ENCODE results near the gene LAMA2.

Gene LAMA2

DNA sequence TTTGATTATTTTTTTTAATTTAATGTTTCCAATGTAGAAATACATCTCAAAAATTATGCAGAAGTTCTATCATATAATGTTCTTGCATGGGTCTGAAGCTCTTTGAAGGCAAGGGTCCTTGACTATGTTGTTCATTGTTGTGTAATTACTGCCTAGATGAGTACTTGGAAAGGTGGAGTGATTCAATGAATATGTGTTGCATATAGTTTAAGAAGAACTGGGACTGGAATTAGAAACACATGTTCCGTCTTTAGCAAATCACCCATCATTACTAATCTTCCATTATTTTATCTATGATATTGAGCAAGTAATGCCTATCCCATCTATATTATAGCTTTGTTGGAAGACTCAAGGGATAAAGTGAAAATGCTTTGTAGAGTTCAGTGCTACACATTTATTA, 147.3 kb downstream of the LAMA2 start:
- H4K8ac ChIP-seq (ENCODE audit: low read length), result no peak overlapping the region
- no peak overlapping the region for H4K91ac ChIP-seq (ENCODE audit: low read length)
- no peak overlapping the region for H2BK5ac ChIP-seq (ENCODE audit: low read depth, low read length, poor library complexity, severe bottlenecking)
- no peak overlapping the region for H2AK5ac ChIP-seq (ENCODE audit: low read length, severe bottlenecking)
- peak overlapping the region; percentile 11 for H3K9ac ChIP-seq (ENCODE audit: low read length)
- no peak overlapping the region for H3K4me2 ChIP-seq (ENCODE audit: low read length, poor library complexity, severe bottlenecking)
- no CpG with 5 or more reads among the region's 1 CpG for WGBS
- no peak overlapping the region for H3K18ac ChIP-seq (ENCODE audit: low read depth in 1 of 2, low read length in 2 of 2)
- no peaks in the 10 kb centered on the region for H3K9me3 ChIP-seq (ENCODE audit: control insufficient read depth, low read length)
- no peak overlapping the region for H3K27ac ChIP-seq (ENCODE audit: low read length, poor library complexity, severe bottlenecking)
- no peaks in the 10 kb centered on the region for H3K27me3 ChIP-seq (ENCODE audit: control insufficient read depth in 1 of 2, insufficient read depth in 1 of 2, low read length in 2 of 2)
- no peak overlapping the region for H3K14ac ChIP-seq (ENCODE audit: low read length in 2 of 2)
- H3K79me1 ChIP-seq (replicated peaks; ENCODE audit: low read length, poor library complexity, severe bottlenecking), result no peaks in the 10 kb centered on the region
- no peak overlapping the region for H2BK12ac ChIP-seq (ENCODE audit: low read length in 2 of 2)
- no peak overlapping the region for H3K4ac ChIP-seq (ENCODE audit: low read depth in 1 of 2, low read length in 2 of 2)
- no peak overlapping the region for H3K4me3 ChIP-seq (ENCODE audit: insufficient read depth in 1 of 2, low read depth in 1 of 2, low read length in 2 of 2)
- no peak overlapping the region for H2AFZ ChIP-seq (ENCODE audit: low read depth, low read length)
- H3K4me1 ChIP-seq (ENCODE audit: control insufficient read depth, insufficient read depth, low read depth, low read length), result no peaks in the 10 kb centered on the region
- H2BK120ac ChIP-seq (ENCODE audit: low read depth, low read length), result no peak overlapping the region
- no peaks in the 10 kb centered on the region for H3K36me3 ChIP-seq (ENCODE audit: control insufficient read depth in 1 of 2, insufficient read depth in 2 of 2, low read depth in 1 of 2, low read length in 2 of 2)
- no peak overlapping the region for H3K23ac ChIP-seq (ENCODE audit: low read length in 2 of 2)
- peak; percentile 21 for DNase-seq
- no peak overlapping the region for H2BK15ac ChIP-seq (ENCODE audit: low read depth, poor library complexity, severe bottlenecking)

DNA sequence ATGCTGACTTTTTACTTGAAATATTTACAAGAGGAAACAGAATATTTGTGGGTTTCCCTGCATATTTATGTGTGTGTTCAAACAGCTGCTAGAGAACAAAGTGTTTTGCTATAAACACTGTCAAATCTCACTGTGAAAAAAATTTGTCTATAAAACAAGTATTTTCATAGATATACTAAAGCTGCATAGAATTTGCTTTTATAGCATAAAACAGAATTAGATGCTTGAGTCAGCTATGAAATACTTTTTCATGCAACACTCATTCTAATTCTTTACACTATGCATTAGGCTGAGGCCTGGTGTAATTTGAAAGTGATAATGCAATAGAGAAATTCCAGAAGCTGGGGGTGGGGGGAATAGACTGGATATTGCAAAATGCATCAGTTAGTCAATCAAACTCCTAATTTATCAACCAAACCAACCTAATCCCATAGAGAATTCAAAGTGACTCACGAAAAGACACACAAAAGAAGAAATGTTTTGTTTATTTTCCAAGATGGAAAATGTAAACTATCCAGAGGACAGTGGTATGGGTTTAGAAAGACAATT, 148.2 kb downstream of the LAMA2 start:
- no peak overlapping the region for H3K27ac ChIP-seq (ENCODE audit: low read length, poor library complexity, severe bottlenecking)
- H2BK5ac ChIP-seq (ENCODE audit: low read depth, low read length, poor library complexity, severe bottlenecking), result no peak overlapping the region
- no peak overlapping the region for H2BK15ac ChIP-seq (ENCODE audit: low read depth, poor library complexity, severe bottlenecking)
- H2BK120ac ChIP-seq (ENCODE audit: low read depth, low read length), result no peak overlapping the region
- no CpG with 5 or more reads among the region's 1 CpG for WGBS
- H2AK5ac ChIP-seq (ENCODE audit: low read length, severe bottlenecking), result no peak overlapping the region
- H3K14ac ChIP-seq (ENCODE audit: low read length in 2 of 2), result no peak overlapping the region
- H3K4me2 ChIP-seq (ENCODE audit: low read length, poor library complexity, severe bottlenecking), result no peak overlapping the region
- no peak overlapping the region for H3K18ac ChIP-seq (ENCODE audit: low read depth in 1 of 2, low read length in 2 of 2)
- no peaks in the 10 kb centered on the region for H3K4me1 ChIP-seq (ENCODE audit: control insufficient read depth, insufficient read depth, low read depth, low read length)
- H3K4ac ChIP-seq (ENCODE audit: low read depth in 1 of 2, low read length in 2 of 2), result no peak overlapping the region
- no peak overlapping the region for H4K8ac ChIP-seq (ENCODE audit: low read length)
- no peaks in the 10 kb centered on the region for H3K79me1 ChIP-seq (replicated peaks; ENCODE audit: low read length, poor library complexity, severe bottlenecking)
- no peaks in the 10 kb centered on the region for H3K9me3 ChIP-seq (ENCODE audit: control insufficient read depth, low read length)
- peak; percentile 70 for DNase-seq
- no peaks in the 10 kb centered on the region for H3K27me3 ChIP-seq (ENCODE audit: control insufficient read depth in 1 of 2, insufficient read depth in 1 of 2, low read length in 2 of 2)
- no peak overlapping the region for H3K23ac ChIP-seq (ENCODE audit: low read length in 2 of 2)
- no peak overlapping the region for H2AFZ ChIP-seq (ENCODE audit: low read depth, low read length)
- H3K4me3 ChIP-seq (ENCODE audit: insufficient read depth in 1 of 2, low read depth in 1 of 2, low read length in 2 of 2), result no peak overlapping the region
- no peak overlapping the region for H4K91ac ChIP-seq (ENCODE audit: low read length)
- H2BK12ac ChIP-seq (ENCODE audit: low read length in 2 of 2), result no peak overlapping the region
- H3K9ac ChIP-seq (ENCODE audit: low read length), result peak overlapping the region; percentile 11
- no peaks in the 10 kb centered on the region for H3K36me3 ChIP-seq (ENCODE audit: control insufficient read depth in 1 of 2, insufficient read depth in 2 of 2, low read depth in 1 of 2, low read length in 2 of 2)

DNA sequence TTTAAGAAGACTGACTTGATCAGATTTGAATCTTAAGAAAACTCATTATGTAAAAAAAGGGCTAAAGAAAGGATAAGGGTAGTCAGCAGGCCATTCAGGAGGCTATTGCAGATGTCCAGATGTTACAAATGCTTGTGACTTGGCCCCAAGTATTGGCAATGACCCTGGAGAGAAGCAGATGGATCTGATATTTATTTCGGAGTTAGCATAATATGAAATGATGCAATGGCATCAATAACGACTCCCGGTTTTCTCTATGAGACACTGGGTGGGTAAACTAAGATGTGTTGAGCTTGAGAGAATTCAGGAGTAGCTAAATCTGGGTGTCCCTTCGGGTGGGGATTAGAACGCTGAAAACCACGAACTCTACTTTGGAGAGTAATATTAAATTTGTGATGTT, 149.7 kb downstream of the LAMA2 start:
- peak overlapping the region; percentile 57 for H3K9ac ChIP-seq (ENCODE audit: low read length)
- no peak overlapping the region for H3K4ac ChIP-seq (ENCODE audit: low read depth in 1 of 2, low read length in 2 of 2)
- no peak overlapping the region for H3K14ac ChIP-seq (ENCODE audit: low read length in 2 of 2)
- no peak overlapping the region for H2BK12ac ChIP-seq (ENCODE audit: low read length in 2 of 2)
- no peaks in the 10 kb centered on the region for H3K79me1 ChIP-seq (replicated peaks; ENCODE audit: low read length, poor library complexity, severe bottlenecking)
- no peak overlapping the region for H2BK15ac ChIP-seq (ENCODE audit: low read depth, poor library complexity, severe bottlenecking)
- no peak overlapping the region for H2BK120ac ChIP-seq (ENCODE audit: low read depth, low read length)
- no peaks in the 10 kb centered on the region for H3K36me3 ChIP-seq (ENCODE audit: control insufficient read depth in 1 of 2, insufficient read depth in 2 of 2, low read depth in 1 of 2, low read length in 2 of 2)
- no peaks in the 10 kb centered on the region for H3K27me3 ChIP-seq (ENCODE audit: control insufficient read depth in 1 of 2, insufficient read depth in 1 of 2, low read length in 2 of 2)
- peak overlapping the region in 1 of 2 experiments; percentile 49 for H3K4me3 ChIP-seq (ENCODE audit: insufficient read depth in 1 of 2, low read depth in 1 of 2, low read length in 2 of 2)
- no peaks in the 10 kb centered on the region for H3K4me1 ChIP-seq (ENCODE audit: control insufficient read depth, insufficient read depth, low read depth, low read length)
- no peak overlapping the region for H3K18ac ChIP-seq (ENCODE audit: low read depth in 1 of 2, low read length in 2 of 2)
- no peak overlapping the region for H3K23ac ChIP-seq (ENCODE audit: low read length in 2 of 2)
- no peak for DNase-seq
- no peak overlapping the region for H3K4me2 ChIP-seq (ENCODE audit: low read length, poor library complexity, severe bottlenecking)
- H3K9me3 ChIP-seq (ENCODE audit: control insufficient read depth, low read length), result no peaks in the 10 kb centered on the region
- no peak overlapping the region for H4K8ac ChIP-seq (ENCODE audit: low read length)
- H4K91ac ChIP-seq (ENCODE audit: low read length), result no peak overlapping the region
- no peak overlapping the region for H3K27ac ChIP-seq (ENCODE audit: low read length, poor library complexity, severe bottlenecking)
- no peak overlapping the region for H2BK5ac ChIP-seq (ENCODE audit: low read depth, low read length, poor library complexity, severe bottlenecking)
- 95% methylated on average over 6 of the region's 6 CpGs for WGBS
- no peak overlapping the region for H2AK5ac ChIP-seq (ENCODE audit: low read length, severe bottlenecking)
- no peak overlapping the region for H2AFZ ChIP-seq (ENCODE audit: low read depth, low read length)

DNA sequence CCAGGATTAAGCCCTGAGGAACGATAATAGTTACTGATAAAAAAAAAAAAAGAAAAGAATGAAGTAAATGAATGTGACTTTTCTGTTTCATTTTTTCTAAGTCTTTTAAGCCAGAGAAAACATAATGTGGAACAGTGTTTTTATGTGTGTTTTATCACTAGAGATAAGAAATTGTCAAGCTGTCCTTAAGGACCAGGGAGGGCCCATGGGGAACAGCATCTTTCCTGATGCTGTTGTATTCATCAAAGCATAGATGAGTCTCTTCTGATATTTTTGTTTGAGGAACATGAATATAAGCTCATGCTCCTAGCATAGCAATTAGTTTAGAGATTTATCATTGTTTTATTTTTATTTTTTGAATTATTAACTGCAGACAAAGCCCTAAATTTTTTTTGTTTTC, 150.2 kb downstream of the LAMA2 start:
- Histone ChIP-seq H3K18ac (ENCODE audit: low read depth in 1 of 2, low read length in 2 of 2) (no peak overlapping the region), H3K79me1 (replicated peaks; ENCODE audit: low read length, poor library complexity, severe bottlenecking) (no peaks in the 10 kb centered on the region), H4K8ac (ENCODE audit: low read length) (no peak overlapping the region), H3K27me3 (ENCODE audit: control insufficient read depth in 1 of 2, insufficient read depth in 1 of 2, low read length in 2 of 2) (no peaks in the 10 kb centered on the region), H3K9me3 (ENCODE audit: control insufficient read depth, low read length) (no peaks in the 10 kb centered on the region), H3K14ac (ENCODE audit: low read length in 2 of 2) (no peak overlapping the region), H3K4me3 (ENCODE audit: insufficient read depth in 1 of 2, low read depth in 1 of 2, low read length in 2 of 2) (no peak overlapping the region), H3K23ac (ENCODE audit: low read length in 2 of 2) (no peak overlapping the region), H2AFZ (ENCODE audit: low read depth, low read length) (no peak overlapping the region), H3K4ac (ENCODE audit: low read depth in 1 of 2, low read length in 2 of 2) (no peak overlapping the region), H2BK12ac (ENCODE audit: low read length in 2 of 2) (no peak overlapping the region), H3K9ac (ENCODE audit: low read length) (peak overlapping the region; percentile 57), H3K27ac (ENCODE audit: low read length, poor library complexity, severe bottlenecking) (no peak overlapping the region), H4K91ac (ENCODE audit: low read length) (no peak overlapping the region), H3K4me2 (ENCODE audit: low read length, poor library complexity, severe bottlenecking) (no peak overlapping the region), H2BK15ac (ENCODE audit: low read depth, poor library complexity, severe bottlenecking) (no peak overlapping the region), H3K4me1 (ENCODE audit: control insufficient read depth, insufficient read depth, low read depth, low read length) (no peaks in the 10 kb centered on the region), H2BK120ac (ENCODE audit: low read depth, low read length) (no peak overlapping the region), H2AK5ac (ENCODE audit: low read length, severe bottlenecking) (no peak overlapping the region), H2BK5ac (ENCODE audit: low read depth, low read length, poor library complexity, severe bottlenecking) (no peak overlapping the region), H3K36me3 (ENCODE audit: control insufficient read depth in 1 of 2, insufficient read depth in 2 of 2, low read depth in 1 of 2, low read length in 2 of 2) (no peaks in the 10 kb centered on the region)
- WGBS, result 100% methylated on average over 1 of the region's 1 CpG
- no peak for DNase-seq

Data from mesenchymal stem cell (in vitro differentiated cells and primary cell).